IPS-18a (cell line): ENCODE results near the gene ZNF48.
"Not testable (repeated sequence)": the region's sequence is repeated elsewhere in the genome, so short reads cannot be mapped to it uniquely, and the experiment has no call there.

Source experiments
- H3K27ac ChIP-seq: one replicate; pipeline ENCODE4 v1.5.1; 2013; ENCODE audit warnings: low read length
- H3K27me3 ChIP-seq: one replicate; pipeline ENCODE4 v1.6.1; 2013; ENCODE audit warnings: mild to moderate bottlenecking, low read length; ENCODE audit not compliant: control insufficient read depth, insufficient read depth
- H3K36me3 ChIP-seq: one replicate; pipeline ENCODE4 v1.6.1; 2013; ENCODE audit warnings: low read depth, low read length; ENCODE audit not compliant: control insufficient read depth
- H3K4me1 ChIP-seq: one replicate; pipeline ENCODE4 v1.6.1; 2013; ENCODE audit warnings: low read depth, low read length; ENCODE audit not compliant: control insufficient read depth
- H3K4me3 ChIP-seq: one replicate; pipeline ENCODE4 v1.5.1; 2013; ENCODE audit warnings: low read length
- H3K9ac ChIP-seq: one replicate; pipeline ENCODE4 v1.6.1; 2013; ENCODE audit warnings: mild to moderate bottlenecking, low read length, moderate library complexity
- H3K9me3 ChIP-seq: one replicate; pipeline ENCODE4 v1.6.1; 2013; ENCODE audit warnings: low read depth, low read length; ENCODE audit not compliant: control insufficient read depth

ZNF48 gene

GRCh38 chr16:30381291-30382041 is 13.8 kb upstream of the ZNF48 start:
- Histone ChIP-seq H3K27me3 (no peaks in the 10 kb centered on the region), H3K4me3 (no peak overlapping the region), H3K9ac (no peak overlapping the region), H3K36me3 (no peaks in the 10 kb centered on the region), H3K4me1 (peaks cover 4% of the 10 kb centered on the region), H3K9me3 (no peaks in the 10 kb centered on the region), H3K27ac (no peak overlapping the region)

GRCh38 chr16:30382111-30382881 is 12.9 kb upstream of the ZNF48 start, which contains the start of gene SEPTIN1:
Gene SEPTIN1 (minus strand): TSS chr16:30382561. CDS start chr16:30382542, 19 bp downstream.
- no peaks in the 10 kb centered on the region for H3K9me3 ChIP-seq
- no peaks in the 10 kb centered on the region for H3K36me3 ChIP-seq
- peaks cover 2% of the 10 kb centered on the region for H3K4me1 ChIP-seq
- no peak within 1 kb of the TSS for H3K9ac ChIP-seq
- no peak within 1 kb of the TSS for H3K27ac ChIP-seq
- no peak within 1 kb of the TSS for H3K4me3 ChIP-seq
- no peaks in the 10 kb centered on the region for H3K27me3 ChIP-seq

- Histone ChIP-seq H3K9me3 (no peaks in the 10 kb centered on the region), H3K36me3 (no peaks in the 10 kb centered on the region), H3K4me3 (no peak overlapping the region), H3K4me1 (no peaks in the 10 kb centered on the region), H3K27me3 (no peaks in the 10 kb centered on the region), H3K9ac (no peak overlapping the region), H3K27ac (no peak overlapping the region)
Observed at GRCh38 chr16:30383521-30383920, 11.7 kb upstream of the ZNF48 start.

DNA sequence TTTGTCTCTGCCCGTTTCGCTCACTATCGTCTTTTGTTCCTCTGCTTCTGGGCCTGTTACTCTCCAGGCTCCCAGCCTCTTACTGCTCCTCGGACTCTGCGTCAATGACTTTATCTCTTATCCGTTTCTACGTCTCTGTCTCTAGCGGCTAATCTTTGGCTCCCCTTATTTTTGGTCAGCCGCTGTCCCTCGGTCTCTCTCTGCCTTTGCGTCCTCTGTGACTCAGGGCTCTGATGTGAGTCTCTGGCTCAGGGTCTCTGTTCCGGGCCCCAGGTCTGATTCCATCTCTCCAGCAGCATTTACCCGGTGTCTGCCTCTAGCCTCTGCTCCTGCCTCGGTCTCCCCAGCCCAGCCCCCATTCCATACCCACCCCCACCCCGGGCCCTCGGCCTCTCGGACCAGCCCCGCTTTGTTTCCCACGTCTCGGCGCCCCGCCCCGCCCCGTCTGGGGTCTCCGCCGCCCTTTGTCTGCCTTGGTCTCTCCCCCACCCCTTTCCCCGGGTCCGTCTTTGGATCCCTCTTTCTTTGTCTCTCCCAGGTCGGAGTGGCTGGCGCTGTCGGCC is 547 bp upstream of the ZNF48 start:
- Histone ChIP-seq H3K9me3 (no peaks in the 10 kb centered on the region), H3K4me1 (peaks cover 9% of the 10 kb centered on the region), H3K27me3 (no peaks in the 10 kb centered on the region), H3K9ac (peak overlapping the region; percentile 99), H3K4me3 (peak overlapping the region; percentile 90), H3K36me3 (peaks cover 21% of the 10 kb centered on the region), H3K27ac (peak overlapping the region; percentile 99)

GRCh38 chr16:30395992-30396585 is 869 bp downstream of the ZNF48 start:
- peak overlapping the region; percentile 46 for H3K27ac ChIP-seq
- no peaks in the 10 kb centered on the region for H3K27me3 ChIP-seq
- peaks cover 12% of the 10 kb centered on the region for H3K4me1 ChIP-seq
- no peaks in the 10 kb centered on the region for H3K9me3 ChIP-seq
- peaks cover 21% of the 10 kb centered on the region for H3K36me3 ChIP-seq
- H3K9ac ChIP-seq: peak overlapping the region; percentile 99
- peak overlapping the region; percentile 90 for H3K4me3 ChIP-seq

DNA sequence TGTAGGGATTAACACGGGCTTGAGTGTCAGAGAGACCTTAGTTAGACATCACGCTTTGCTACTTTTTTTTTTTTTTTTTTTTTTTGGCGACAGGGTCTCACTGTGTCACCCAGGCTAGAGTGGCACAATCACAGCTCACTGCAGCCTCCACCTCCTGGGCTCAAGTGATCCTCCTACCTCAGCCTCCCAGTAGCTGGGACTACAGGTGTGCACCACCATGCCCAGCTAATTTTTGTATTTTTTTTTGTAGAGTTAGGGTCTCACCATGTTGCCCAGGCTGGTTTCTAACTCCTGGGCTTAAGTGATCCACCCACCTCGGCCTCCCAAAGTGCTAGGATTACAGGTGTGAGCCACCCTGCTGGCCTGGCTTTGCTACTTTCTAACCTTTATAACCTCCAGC is 1.4 kb downstream of the ZNF48 start:
- H3K9ac ChIP-seq: peak overlapping the region; percentile 99
- H3K4me3 ChIP-seq: peak overlapping the region; percentile 90
- peaks cover 12% of the 10 kb centered on the region for H3K4me1 ChIP-seq
- not testable (repeated sequence) for H3K9me3 ChIP-seq, H3K27me3 ChIP-seq, H3K27ac ChIP-seq
- peaks cover 21% of the 10 kb centered on the region for H3K36me3 ChIP-seq

- Histone ChIP-seq H3K27me3 (no peaks in the 10 kb centered on the region), H3K4me1 (peaks cover 12% of the 10 kb centered on the region), H3K9me3 (no peaks in the 10 kb centered on the region), H3K36me3 (peaks cover 21% of the 10 kb centered on the region), H3K9ac (peak overlapping the region; percentile 5), H3K4me3 (peak overlapping the region; percentile 90), H3K27ac (no peak overlapping the region)
Observed at GRCh38 chr16:30397056-30397455, 1.8 kb downstream of the ZNF48 start.

DNA sequence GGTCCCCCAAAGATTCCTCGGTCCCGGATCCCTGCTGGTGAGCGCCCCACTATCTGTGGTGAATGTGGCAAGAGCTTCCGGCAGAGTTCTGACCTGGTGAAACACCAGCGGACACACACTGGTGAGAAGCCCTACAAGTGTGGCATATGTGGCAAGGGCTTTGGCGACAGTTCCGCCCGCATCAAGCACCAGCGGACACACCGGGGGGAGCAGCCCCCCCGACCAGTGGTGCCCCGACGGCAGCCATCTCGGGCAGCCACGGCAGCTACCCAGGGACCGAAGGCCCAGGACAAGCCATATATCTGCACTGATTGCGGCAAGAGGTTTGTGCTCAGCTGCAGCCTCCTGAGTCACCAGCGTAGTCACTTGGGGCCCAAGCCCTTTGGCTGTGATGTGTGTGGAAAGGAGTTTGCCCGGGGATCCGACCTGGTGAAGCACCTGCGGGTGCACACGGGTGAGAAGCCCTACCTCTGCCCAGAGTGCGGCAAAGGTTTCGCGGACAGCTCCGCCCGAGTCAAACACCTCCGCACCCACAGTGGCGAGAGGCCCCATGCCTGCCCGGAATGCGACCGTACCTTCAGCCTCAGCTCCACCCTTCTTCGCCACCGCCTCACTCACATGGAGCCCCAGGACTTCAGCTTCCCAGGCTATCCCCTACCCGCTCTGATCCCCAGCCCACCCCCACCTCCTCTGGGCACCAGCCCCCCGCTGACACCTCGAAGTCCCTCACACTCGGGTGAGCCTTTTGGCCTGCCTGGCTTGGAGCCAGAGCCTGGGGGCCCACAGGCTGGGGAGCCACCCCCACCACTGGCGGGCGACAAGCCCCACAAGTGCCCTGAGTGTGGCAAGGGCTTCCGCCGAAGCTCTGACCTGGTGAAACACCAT is 2.8 kb downstream of the ZNF48 start:
- Histone ChIP-seq H3K9ac (no peak overlapping the region), H3K27ac (no peak overlapping the region), H3K27me3 (no peaks in the 10 kb centered on the region), H3K4me3 (no peak overlapping the region), H3K9me3 (no peaks in the 10 kb centered on the region), H3K4me1 (peaks cover 12% of the 10 kb centered on the region), H3K36me3 (peaks cover 21% of the 10 kb centered on the region)

- Histone ChIP-seq H3K27ac (no peak overlapping the region), H3K9me3 (no peaks in the 10 kb centered on the region), H3K9ac (no peak overlapping the region), H3K4me3 (no peak overlapping the region), H3K4me1 (peaks cover 12% of the 10 kb centered on the region), H3K27me3 (no peaks in the 10 kb centered on the region), H3K36me3 (peaks cover 21% of the 10 kb centered on the region)
Observed at GRCh38 chr16:30398661-30399434, 3.6 kb downstream of the ZNF48 start.

DNA sequence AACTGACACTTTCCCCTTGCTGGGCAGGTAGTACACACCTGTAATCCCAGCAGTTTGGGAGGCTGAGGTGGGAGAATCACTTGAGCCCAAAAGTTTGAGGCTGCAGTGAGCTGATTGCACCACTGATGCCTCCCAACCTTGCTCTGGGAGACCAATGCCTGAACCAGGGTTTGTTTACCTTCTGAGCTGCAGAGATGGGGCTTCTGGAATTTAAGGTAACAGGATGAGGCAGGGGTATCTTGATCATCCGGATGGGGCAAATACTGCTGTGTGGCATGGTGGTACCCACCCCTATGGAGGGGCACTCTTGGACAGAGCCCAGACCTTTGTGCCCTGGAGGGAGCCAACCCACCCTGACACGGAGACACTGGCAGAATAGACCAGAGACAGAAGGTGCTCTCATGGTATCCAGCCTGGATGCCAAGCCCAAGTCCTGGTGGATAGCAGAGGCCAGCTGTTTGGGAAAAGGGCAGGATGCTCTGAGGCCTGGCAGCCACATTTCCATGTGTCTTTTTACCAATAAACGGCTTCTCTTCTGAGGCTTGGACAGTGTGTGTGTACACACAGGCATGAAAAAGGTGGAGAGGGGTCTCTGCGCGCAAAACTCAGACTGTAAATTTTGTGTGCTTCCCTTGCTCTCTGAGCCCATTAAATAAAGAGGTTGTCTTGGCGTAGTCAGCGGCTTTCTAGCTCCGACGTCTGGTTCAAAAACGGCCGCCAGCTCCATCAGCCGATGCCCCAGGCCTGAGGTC is 4.4 kb downstream of the ZNF48 start:
- peak overlapping the region; percentile 85 for H3K9ac ChIP-seq
- H3K9me3 ChIP-seq: no peaks in the 10 kb centered on the region
- H3K36me3 ChIP-seq: peaks cover 21% of the 10 kb centered on the region
- peak overlapping the region; percentile 72 for H3K27ac ChIP-seq
- peak overlapping the region; percentile 65 for H3K4me3 ChIP-seq
- H3K27me3 ChIP-seq: no peaks in the 10 kb centered on the region
- H3K4me1 ChIP-seq: peaks cover 6% of the 10 kb centered on the region
